Adrenal gland (tissue), 19 donors: ENCODE data around the gene ROBO2. TPM values are rescaled to one million over a fixed set of nuclear protein-coding genes. Genes with fewer than 3 reads are reported as not detected.

ENCODE experiments used
- DNase-seq, 7 donors: peaks; one replicate each; pipeline ENCODE4 v3.0.0-alpha.2; 2019 to 2020
- H3K27ac ChIP-seq, 5 donors: fragments of 200-600 bp; sonication (generic) in 4 of 5; 1 replicate in 3 of 5; 2 replicates in 2 of 5; pipeline versions ENCODE4 v1.5.1 to v1.8.0; 2016 to 2020; ENCODE audit warnings: mild to moderate bottlenecking in 1 of 5
- H3K27me3 ChIP-seq: fragments of 200-600 bp; 2 replicates; pipeline ENCODE4 v1.8.0; 2021
- H3K36me3 ChIP-seq, 2 donors: fragments of 200-600 bp; replicated peaks in 1 of 2; 1 replicate in 1 of 2; 2 replicates in 1 of 2; pipeline versions ENCODE4 v1.5.1 to v1.8.0; 2018 to 2022
- H3K4me1 ChIP-seq, 2 donors: fragments of 200-600 bp; replicated peaks in 1 of 2; 1 replicate in 1 of 2; 2 replicates in 1 of 2; pipeline versions ENCODE4 v1.5.1 to v1.8.0; 2018 to 2021
- H3K4me3 ChIP-seq, 4 donors: fragments of 200-600 bp; sonication (generic) in 3 of 4; one replicate each; pipeline ENCODE4 v1.5.1; 2016 to 2018
- H3K9me3 ChIP-seq, 3 donors: fragments of 200-600 bp; sonication (generic) in 1 of 3; replicated peaks in 1 of 3; 1 replicate in 2 of 3; 2 replicates in 1 of 3; pipeline versions ENCODE4 v1.5.1 to v1.8.0; 2016 to 2021
- CTCF ChIP-seq, 6 experiments: fragments of 450-650 bp in 4 of 6; fragments of 200-600 bp in 2 of 6; sonication (generic) in 1 of 6; IDR thresholded peaks; 1 replicate in 5 of 6; 2 replicates in 1 of 6; pipeline versions ENCODE4 v1.5.1 to v1.8.0; 2016 to 2021; ENCODE audit warnings: antibody characterized with exemption in 6 of 6, mild to moderate bottlenecking in 2 of 6, moderate library complexity in 1 of 6
- POLR2A ChIP-seq, 2 donors: fragments of 450-650 bp; IDR thresholded peaks; one replicate each; pipeline ENCODE4 v1.6.1; 2017; ENCODE audit warnings: antibody characterized with exemption in 2 of 2, mild to moderate bottlenecking in 2 of 2, moderate library complexity in 1 of 2
- WGBS, 4 donors: extraction: QIAGEN DNeasy Blood & Tissue Kit in 2 of 4; methylation state at CpG; one replicate each; pipeline versions ENCODE4 v1.1.5 to v1.1.7; 2013 to 2017; 5-methylcytosine and 5-hydroxymethylcytosine counted together
- intact Hi-C, 2 donors: fragments of 100-400 bp; cut with DNase I; formaldehyde crosslinking; loops; one replicate each; pipeline versions ENCODE4 v1.14.1 to v1.15.0; 2022 to 2023
- long read RNA-seq, 10 donors: library from polyadenylated mRNA in 3 of 10; unstranded in 2 of 10; stranded (forward) in 1 of 10; transcript quantifications; one replicate each; pipeline ENCODE4 v2.0.0 and lab custom pipeline, GENCODE V29; 2021 to 2026
- polyA plus RNA-seq, 3 donors: library from polyadenylated mRNA; stranded (reverse); fragments of 200-250 nt in 2 of 3; fragments of 350-450 nt in 1 of 3; fragmentation: Illumina TruSeq in 1 of 3; extraction: RNeasy Lipid Tissue Mini Kit (QIAGEN cat#74804) in 1 of 3; gene quantifications; one replicate each; pipeline ENCODE4 v1.2.3, GENCODE V29; 2013 to 2014
- total RNA-seq, 9 donors: library from RNA; depleted of rRNA in 4 of 9; stranded (reverse); fragments of >200 nt in 4 of 9; fragments of 120-200 nt in 1 of 9; fragmentation: NEBNext Ultra II Directional in 1 of 9; extraction: Animal tissue kit (Norgen Biotek cat#: 25700) in 1 of 9; gene quantifications; one replicate each; pipeline versions ENCODE4 v1.1.0 to v1.2.4, GENCODE V29; 2013 to 2023
- donor health status: healthy with polysubstance abuse.
- donor health status: Bipolar disorder and iron deficiency.
- donor health status: DM: yes; HTN: yes; CAD: no.
- donor health status: DM: no; HTN: no; CAD: no.
- donor health status: DM: no; HTN: no; CAD: no.
- donor health status: DM: yes; HTN: yes; CAD: no.

The ROBO2 gene
- total RNA-seq (1 to 10 TPM in 6 of 9 donors, under 1 TPM in 2, not detected in 1; 0.87 to 9.9 (median 2.9) TPM), polyA plus RNA-seq (1 to 10 TPM in 2 of 3 donors, under 1 TPM in 1; 0.30 to 3.8 (median 2.5) TPM)
- long read RNA-seq, donor 1: 0 reads
- long read RNA-seq, donor 2: 0 reads
- long read RNA-seq, donor 3: 0 reads
- long read RNA-seq, donor 4: 0 reads
- long read RNA-seq, donor 5: 0 reads
- long read RNA-seq, donor 6: 0 reads
- long read RNA-seq, donor 7: 0 reads
- long read RNA-seq, donor 8, partial matches to known transcripts: 0 of 1 reads
- long read RNA-seq, donor 8, other reads (novel, unspliced or antisense): 0 of 1 reads
- long read RNA-seq, donor 9: 0 reads
- long read RNA-seq, donor 10: 0 reads

- no peaks in the 10 kb centered on the region for H3K36me3 ChIP-seq
- 1 to 2% (median 2%) methylated on average over 13 to 54 of the region's 54 CpGs for WGBS, 4 donors
- peak in 2 of 7 donors; percentile 26 to 65 for DNase-seq
- intact Hi-C loops: loop anchor here (5.0 kb wide), 1 partner anchor 218 kb away; no protein-coding TSS in a partner anchor
- peaks cover 0 to 5% of the 10 kb centered on the region in 2 donors for H3K4me1 ChIP-seq
- TF ChIP-seq CTCF (IDR thresholded peaks at IDR 0.05) (no peak), POLR2A (IDR thresholded peaks at IDR 0.05) (no peak)
- peak within 1 kb of the TSS in 1 of 5 donors; percentile 19 for H3K27ac ChIP-seq
- peaks cover 30% of the 10 kb centered on the region for H3K27me3 ChIP-seq
- no peaks in the 10 kb centered on the region for H3K9me3 ChIP-seq
- peak within 1 kb of the TSS in 1 of 4 donors; percentile 40 for H3K4me3 ChIP-seq
These were observed at the start of gene ROBO2 for GRCh38 chr3:77039606-77040171. Gene ROBO2, plus strand, starts transcription at chr3:77040099. Its CDS starts 687 bp downstream, at chr3:77040786.

- Histone ChIP-seq H3K27me3 (no peaks in the 10 kb centered on the region), H3K4me1 (no peaks in the 10 kb centered on the region), H3K4me3 (no peak overlapping the region), H3K36me3 (no peaks in the 10 kb centered on the region), H3K27ac (no peak overlapping the region), H3K9me3 (no peaks in the 10 kb centered on the region)
- no peak for TF ChIP-seq CTCF (IDR thresholded peaks at IDR 0.05)
- TF ChIP-seq POLR2A (IDR thresholded peaks at IDR 0.05): no peak
- WGBS, 4 donors: 66 to 74% (median 73%) methylated on average over 5 of the region's 5 CpGs
- intact Hi-C loops: no loop called here
- no peak for DNase-seq
These were observed 49.3 kb upstream of the ROBO2 start for GRCh38 chr3:76990606-76991005.

- intact Hi-C loops: no loop called here
- no peak overlapping the region for H3K4me3 ChIP-seq
- no peaks in the 10 kb centered on the region for H3K27me3 ChIP-seq
- WGBS, 4 donors: 63 to 78% (median 76%) methylated on average over 3 of the region's 3 CpGs
- TF ChIP-seq CTCF (IDR thresholded peaks at IDR 0.05) (no peak), POLR2A (IDR thresholded peaks at IDR 0.05) (no peak)
- no peak overlapping the region for H3K27ac ChIP-seq
- no peaks in the 10 kb centered on the region for H3K36me3 ChIP-seq
- no peaks in the 10 kb centered on the region for H3K9me3 ChIP-seq
- DNase-seq: no peak
- H3K4me1 ChIP-seq: no peaks in the 10 kb centered on the region
These were observed 48.7 kb upstream of the ROBO2 start for GRCh38 chr3:76991165-76991564.

GRCh38 chr3:76997733-76998132 is 42.2 kb upstream of the ROBO2 start:
- Histone ChIP-seq H3K4me3 (no peak overlapping the region), H3K36me3 (no peaks in the 10 kb centered on the region), H3K27ac (no peak overlapping the region), H3K4me1 (no peaks in the 10 kb centered on the region), H3K27me3 (no peaks in the 10 kb centered on the region), H3K9me3 (no peaks in the 10 kb centered on the region)
- no peak for TF ChIP-seq CTCF (IDR thresholded peaks at IDR 0.05)
- intact Hi-C loops: no loop called here
- DNase-seq: no peak
- 55 to 68% (median 64%) methylated on average over 2 of the region's 2 CpGs for WGBS, 4 donors
